Pancreas (tissue), 10 donors: ENCODE measurements around the gene KCNF1. TPM values are rescaled to one million over a fixed set of nuclear protein-coding genes. Genes with fewer than 3 reads are reported as not detected.

ENCODE experiments used
- ATAC-seq, 4 donors: fragments of 200-7000 bp; cut with Tn5 transposase; one replicate each; pipeline versions ENCODE4 v1.8.0 to v1.9.1; 2020; ENCODE audit warnings: mild to moderate bottlenecking in 4 of 4, moderate library complexity in 4 of 4
- DNase-seq, 6 donors: peaks; one replicate each; pipeline ENCODE4 v3.0.0-alpha.2; 2020
- FAIRE-seq: peaks from 2 replicates; lab custom pipeline; 2012; peaks lifted over from hg19 to GRCh38; lab: Jason Lieb, UNC
- H3K27ac ChIP-seq, 4 donors: fragments of 200-600 bp; sonication (generic); 1 replicate in 3 of 4; 2 replicates in 1 of 4; pipeline versions ENCODE4 v1.5.0 to v1.8.0; 2020
- H3K27me3 ChIP-seq, 4 donors: fragments of 200-600 bp; one replicate each; pipeline ENCODE4 v1.8.0; 2021
- H3K36me3 ChIP-seq, 3 donors: fragments of 200-600 bp; sonication (generic) in 1 of 3; one replicate each; pipeline versions ENCODE4 v1.5.0 to v1.8.0; 2020 to 2021
- H3K4me1 ChIP-seq, 3 donors: fragments of 200-600 bp; one replicate each; pipeline ENCODE4 v1.8.0; 2021
- H3K4me3 ChIP-seq, 4 donors: fragments of 200-600 bp; sonication (generic) in 2 of 4; one replicate each; pipeline versions ENCODE4 v1.5.0 to v1.8.0; 2020 to 2021
- H3K9me3 ChIP-seq, 4 donors: fragments of 200-600 bp; one replicate each; pipeline ENCODE4 v1.8.0; 2021
- CTCF ChIP-seq, 4 donors: fragments of 200-600 bp; sonication (generic) in 3 of 4; IDR thresholded peaks; one replicate each; pipeline versions ENCODE4 v1.5.0 to v1.8.0; 2021; ENCODE audit warnings: antibody characterized with exemption in 4 of 4
- WGBS, 2 donors: extraction: QIAGEN DNeasy Blood & Tissue Kit; methylation state at CpG; one replicate each; pipeline ENCODE4 v1.1.7; 2013; 5-methylcytosine and 5-hydroxymethylcytosine counted together
- intact Hi-C, 3 donors: fragments of 100-400 bp; cut with DNase I; formaldehyde crosslinking; loops; one replicate each; pipeline versions ENCODE4 v1.11.1 to v1.14.2; 2022
- polyA plus RNA-seq, 2 donors: library from polyadenylated mRNA; stranded (reverse); fragments of 200-250 nt; gene quantifications; one replicate each; pipeline ENCODE4 v1.2.3, GENCODE V29; 2013
- total RNA-seq, 6 donors: library from RNA; stranded (reverse); fragmentation: NEBNext Ultra II Directional in 4 of 6; extraction: Animal tissue kit (Norgen Biotek cat#: 25700) in 4 of 6; gene quantifications; one replicate each; pipeline versions ENCODE4 v1.2.1 to v1.2.4, GENCODE V29; 2021 to 2023
- donor health status: healthy with polysubstance abuse.
- donor health status: DM: no; HTN: no; CAD: no; lungs with moderate emphysema.
- donor health status: DM: no; HTN: no; CAD: no.
- donor health status: control.
- donor health status: control.
- donor health status: Bipolar disorder and iron deficiency.
- donor health status: DM: yes; HTN: yes; CAD: no.
- donor health status: DM: no; HTN: no; CAD: no.
- donor health status: DM: no; HTN: no; CAD: no.
- donor health status: DM: yes; HTN: yes; CAD: no.

Gene KCNF1
- total and polyA plus RNA-seq, 8 donors: 0.08 to 15.8 (median 0.52) TPM

DNA sequence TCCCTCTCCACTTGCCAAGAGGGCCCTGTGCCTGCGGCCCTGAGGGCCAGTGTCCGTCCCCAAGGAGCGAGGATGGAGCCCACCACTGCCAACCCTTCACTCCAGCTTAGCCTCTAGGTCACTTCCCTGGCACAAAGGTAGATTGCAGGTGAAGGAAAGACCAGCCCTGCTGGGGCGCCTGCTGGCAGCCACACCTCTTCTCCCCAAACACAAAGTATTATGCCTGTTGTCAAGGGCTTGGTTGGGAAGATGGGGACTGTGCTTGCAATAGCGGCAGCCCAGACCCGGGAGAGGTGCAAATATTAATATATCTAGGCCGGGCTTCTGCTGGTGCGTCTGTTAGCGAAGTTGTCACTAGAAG is 7.7 kb downstream of the KCNF1 start:
- H3K27ac ChIP-seq: no peak overlapping the region
- TF ChIP-seq CTCF (IDR thresholded peaks at IDR 0.05): no peak
- no peaks in the 10 kb centered on the region for H3K36me3 ChIP-seq
- intact Hi-C loops: loop anchor here in 1 of 3 donors (10.0 kb wide), 1 partner anchor 205 kb away; no protein-coding TSS in a partner anchor
- H3K4me3 ChIP-seq: no peak overlapping the region
- FAIRE-seq (no peak), DNase-seq (no peak), ATAC-seq (peak in 2 of 4 donors; percentile 14 to 17)
- H3K27me3 ChIP-seq: no peaks in the 10 kb centered on the region
- no peaks in the 10 kb centered on the region for H3K4me1 ChIP-seq
- WGBS, 2 donors: 65 to 74% methylated on average over 9 of the region's 9 CpGs
- H3K9me3 ChIP-seq: no peaks in the 10 kb centered on the region

- no peak for FAIRE-seq
- WGBS, 2 donors: 73 to 79% methylated on average over 20 of the region's 20 CpGs
- Histone ChIP-seq H3K27me3 (no peaks in the 10 kb centered on the region), H3K27ac (no peak overlapping the region), H3K36me3 (no peaks in the 10 kb centered on the region), H3K4me3 (no peak overlapping the region), H3K4me1 (no peaks in the 10 kb centered on the region), H3K9me3 (no peaks in the 10 kb centered on the region)
- TF ChIP-seq CTCF (IDR thresholded peaks at IDR 0.05): no peak
- no peak for DNase-seq
- ATAC-seq: peak in 1 of 4 donors; percentile 34
- intact Hi-C loops: loop anchor here in 1 of 3 donors (10.0 kb wide), 1 partner anchor 205 kb away; no protein-coding TSS in a partner anchor
Measured at GRCh38 chr2:10919771-10920621, 8.3 kb downstream of the KCNF1 start.

DNA sequence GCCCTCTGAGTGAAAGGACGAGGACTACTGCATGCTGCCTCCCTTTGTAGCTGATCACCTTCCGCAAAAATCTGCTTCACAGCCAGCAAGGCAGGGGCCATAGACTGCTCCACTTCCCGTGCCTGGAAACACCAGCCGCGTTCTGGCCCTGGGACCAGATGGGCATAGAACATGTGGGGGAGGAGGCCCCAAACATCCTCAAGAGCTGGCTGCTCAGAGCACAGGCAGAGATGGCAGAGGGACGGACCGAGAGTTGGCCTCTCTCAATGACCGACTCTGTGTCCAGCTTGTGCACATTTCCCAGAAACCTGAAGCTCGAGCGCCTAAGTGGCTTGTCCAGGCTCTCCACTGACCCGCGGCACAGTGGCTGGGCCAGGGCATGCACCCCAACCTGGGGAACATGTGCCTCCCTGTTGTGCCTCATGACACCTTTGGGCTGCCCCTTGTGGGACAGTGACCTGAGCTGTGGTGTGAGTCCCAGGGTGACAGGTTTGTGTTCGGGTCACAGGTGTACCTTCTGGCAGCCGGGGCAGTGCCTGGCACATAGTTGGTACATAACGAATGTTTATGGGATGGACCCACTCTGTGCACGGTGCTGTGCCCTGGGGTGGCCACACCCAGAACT is 9.1 kb downstream of the KCNF1 start:
- ATAC-seq (no peak), FAIRE-seq (no peak), DNase-seq (no peak)
- H3K9me3 ChIP-seq: no peaks in the 10 kb centered on the region
- H3K27ac ChIP-seq: no peak overlapping the region
- intact Hi-C loops: no loop called here
- no peak for TF ChIP-seq CTCF (IDR thresholded peaks at IDR 0.05)
- 85 to 87% methylated on average over 16 of the region's 16 CpGs for whole genome bisulfite sequencing, 2 donors
- no peaks in the 10 kb centered on the region for H3K27me3 ChIP-seq
- H3K36me3 ChIP-seq: no peaks in the 10 kb centered on the region
- H3K4me3 ChIP-seq: no peak overlapping the region
- H3K4me1 ChIP-seq: no peaks in the 10 kb centered on the region

DNA sequence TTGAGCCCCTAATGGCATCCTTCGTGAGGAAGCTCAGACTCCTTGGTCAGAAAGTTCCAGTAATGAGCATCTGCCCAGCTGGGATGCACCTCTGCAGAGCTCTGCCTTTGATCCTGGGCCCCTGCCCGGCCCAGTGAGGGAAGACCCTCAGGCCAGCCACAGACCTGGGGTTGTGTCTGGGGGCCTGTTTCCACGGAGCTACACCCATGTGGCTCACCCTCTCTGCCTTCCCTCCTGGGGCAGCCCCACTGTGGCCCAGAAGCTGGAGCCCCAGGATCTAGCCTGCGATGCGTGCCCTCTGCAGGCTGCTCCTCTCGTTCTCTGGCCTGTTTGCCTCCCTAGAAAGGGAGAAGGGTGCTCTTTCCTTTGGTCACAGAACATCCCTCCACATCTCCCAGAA is 9.8 kb downstream of the KCNF1 start:
- TF ChIP-seq CTCF (IDR thresholded peaks at IDR 0.05): no peak
- Histone ChIP-seq H3K4me3 (no peak overlapping the region), H3K27ac (no peak overlapping the region), H3K9me3 (no peaks in the 10 kb centered on the region), H3K27me3 (no peaks in the 10 kb centered on the region), H3K36me3 (no peaks in the 10 kb centered on the region), H3K4me1 (no peaks in the 10 kb centered on the region)
- FAIRE-seq: no peak
- intact Hi-C loops: no loop called here
- 79 to 81% methylated on average over 6 of the region's 6 CpGs for WGBS, 2 donors
- ATAC-seq: no peak
- DNase-seq: no peak
